GM18508 (cell line): Measurements from ENCODE around the gene NOS1.

Source experiments
- ATAC-seq: cut with Tn5 transposase; IDR thresholded peaks from one replicate; pipeline ENCODE4 v1.9.1; 2021; ENCODE audit warnings: moderate number of reproducible peaks; ENCODE audit not compliant: insufficient read depth, unreplicated experiment

Gene NOS1

DNA sequence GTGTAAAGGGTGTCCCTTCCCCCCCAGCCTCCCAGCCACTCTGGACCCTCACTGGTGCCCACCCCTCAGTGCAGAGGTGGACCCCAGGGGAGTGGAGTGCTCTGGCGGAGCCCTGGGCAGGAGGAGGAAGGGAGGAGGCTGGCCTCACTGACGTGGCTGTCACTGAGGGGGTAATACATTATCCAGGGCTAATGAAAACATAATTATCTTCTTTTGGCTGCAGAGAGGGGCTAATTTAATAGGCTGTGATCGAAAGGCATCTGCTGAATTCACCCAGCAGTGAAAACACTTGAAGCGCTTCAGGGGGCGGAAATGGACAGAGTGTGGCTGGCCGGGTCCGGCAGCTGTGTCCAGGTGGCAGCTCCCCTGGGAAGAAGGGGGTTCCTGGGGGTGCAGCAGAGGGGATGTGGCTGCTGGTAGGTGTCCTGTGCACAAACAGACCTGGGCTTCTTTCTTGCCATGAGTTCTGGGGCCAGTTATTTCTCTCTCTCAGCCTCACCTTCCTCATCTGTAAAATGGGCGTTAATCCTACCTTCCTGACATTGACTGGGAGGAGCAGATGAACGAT lies 3.7 kb upstream of the NOS1 start:
- no peak for ATAC-seq

DNA sequence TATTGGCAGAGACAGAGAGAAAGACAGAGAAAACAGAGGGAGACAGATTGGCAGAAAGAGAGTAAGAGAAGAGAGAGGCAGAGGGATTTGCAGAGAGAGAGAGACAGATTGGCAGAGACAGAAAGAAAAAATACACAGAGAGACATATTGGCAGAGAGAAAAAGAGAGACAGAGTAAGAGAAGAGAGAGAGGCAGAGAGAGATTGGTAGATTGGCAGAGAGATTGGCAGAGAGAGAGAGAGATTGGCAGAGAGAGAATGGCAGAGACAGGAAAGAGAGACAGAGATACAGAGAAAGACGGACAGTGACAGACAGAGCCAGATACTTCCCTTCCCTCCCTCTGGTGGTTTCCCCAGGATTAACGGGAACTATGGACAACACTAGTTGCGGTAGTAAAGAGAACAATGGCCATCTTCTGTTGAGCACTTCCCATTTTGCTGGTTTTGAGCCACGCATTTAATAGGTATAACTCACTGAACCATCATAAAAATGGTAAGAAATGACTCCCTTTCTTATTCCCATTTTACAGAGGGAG lies 2.6 kb upstream of the NOS1 start:
- ATAC-seq: no peak

- ATAC-seq: no peak
Measured at GRCh38 chr12:117363056-117363662, 1.7 kb upstream of the NOS1 start.

DNA sequence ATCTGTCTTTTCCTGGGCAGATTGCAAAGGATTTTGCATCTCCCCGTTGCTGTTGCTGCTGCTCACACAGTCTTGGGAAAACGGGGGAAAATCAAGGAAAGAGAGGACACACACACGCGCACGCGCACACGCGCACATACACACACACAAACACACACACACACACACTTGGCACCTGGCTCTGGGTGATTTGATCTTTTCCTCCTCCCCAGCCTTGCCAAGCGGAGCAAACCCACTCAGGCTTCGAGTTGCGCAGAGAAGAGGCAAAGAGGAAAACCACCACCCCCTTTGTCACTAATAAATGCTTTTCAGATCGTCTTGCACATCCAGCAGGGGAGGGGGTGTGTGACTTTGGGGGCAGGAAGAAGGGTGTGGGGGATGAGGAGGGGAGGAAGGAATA lies 965 bp upstream of the NOS1 start:
- ATAC-seq: no peak

GRCh38 chr12:117361905-117362304 lies 479 bp upstream of the NOS1 start:
- no peak for ATAC-seq

DNA sequence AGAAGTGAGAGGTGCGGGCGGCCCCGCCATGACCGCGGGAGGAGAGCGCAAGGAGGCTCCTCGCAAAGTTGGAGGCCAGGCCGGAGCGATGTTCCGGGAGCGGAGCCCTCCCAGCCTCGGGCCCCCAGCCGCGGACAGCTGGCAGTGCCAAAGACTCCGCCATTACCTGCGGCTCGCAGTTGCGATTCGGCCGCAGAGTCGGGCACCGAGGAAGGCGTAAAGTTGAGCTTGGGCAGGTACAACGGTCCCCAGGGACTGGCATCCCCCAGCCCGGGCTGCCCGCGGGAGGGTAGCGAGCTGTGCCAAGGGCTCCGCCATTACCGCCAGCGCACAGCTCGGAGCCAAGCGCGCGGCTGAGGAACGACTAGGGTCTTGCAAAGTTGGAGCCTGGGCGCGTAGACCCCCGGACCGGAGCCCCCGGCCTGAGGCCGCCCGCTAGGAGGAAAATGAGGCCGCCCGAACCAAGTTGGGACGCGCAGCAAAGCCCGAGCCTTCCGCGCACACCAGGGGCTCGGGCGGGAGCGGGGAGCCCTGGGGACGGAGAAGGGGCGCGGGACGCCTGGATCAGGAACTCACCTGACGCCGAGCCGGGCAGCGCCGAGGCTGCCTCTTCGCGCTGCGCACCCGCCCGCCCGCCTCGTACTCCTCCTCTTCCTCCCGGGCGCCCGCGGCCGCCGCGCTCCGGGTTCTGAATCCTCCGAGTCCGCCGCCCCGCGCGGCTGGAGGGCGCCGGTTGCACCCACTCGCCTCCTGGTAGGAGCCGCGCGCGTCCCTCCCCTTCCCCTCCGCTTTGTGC lies 677 bp downstream of the NOS1 start:
- ATAC-seq: no peak

- no peak for ATAC-seq
Measured at GRCh38 chr12:117360222-117360550, 1.2 kb downstream of the NOS1 start.

DNA sequence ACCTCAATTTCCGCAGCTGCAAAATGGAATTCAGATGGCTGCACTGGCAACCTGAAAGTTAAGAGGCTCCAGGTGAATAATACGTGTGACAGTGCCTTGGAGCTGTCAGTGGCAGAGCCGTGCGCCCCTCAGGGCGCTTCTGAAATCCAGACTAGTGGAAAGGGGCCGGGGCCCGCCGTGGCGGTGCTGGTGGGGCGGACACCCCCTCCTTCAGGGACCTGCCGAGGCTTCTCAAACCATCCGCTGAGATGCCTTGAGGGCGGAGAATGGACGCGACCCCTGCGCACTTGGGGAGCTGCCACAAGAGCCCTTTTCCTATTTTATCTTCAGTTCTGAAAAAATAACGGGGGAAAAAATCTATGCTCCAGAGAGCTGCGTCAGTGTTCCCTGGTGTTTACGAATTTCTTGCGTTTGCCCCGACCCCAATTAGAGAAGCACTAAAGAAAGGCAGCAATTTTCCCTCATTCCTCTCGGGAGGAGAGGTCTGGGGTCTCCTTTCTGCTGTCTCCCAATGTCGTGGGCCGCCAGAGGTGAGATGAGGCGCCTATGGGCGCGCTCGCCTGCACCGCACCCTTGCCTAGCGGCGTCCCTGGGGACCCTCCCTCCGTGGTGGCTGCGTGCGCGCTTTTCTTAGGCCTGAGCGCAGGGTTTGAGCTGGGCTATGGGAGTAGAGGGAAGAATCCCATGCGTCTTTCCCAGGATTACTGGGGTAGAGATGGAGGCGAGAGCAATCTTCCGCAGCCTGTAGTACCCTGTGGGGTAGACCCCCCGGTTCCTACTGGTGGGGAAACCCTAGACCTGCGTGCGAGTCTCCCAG lies 2.2 kb downstream of the NOS1 start:
- ATAC-seq: no peak

DNA sequence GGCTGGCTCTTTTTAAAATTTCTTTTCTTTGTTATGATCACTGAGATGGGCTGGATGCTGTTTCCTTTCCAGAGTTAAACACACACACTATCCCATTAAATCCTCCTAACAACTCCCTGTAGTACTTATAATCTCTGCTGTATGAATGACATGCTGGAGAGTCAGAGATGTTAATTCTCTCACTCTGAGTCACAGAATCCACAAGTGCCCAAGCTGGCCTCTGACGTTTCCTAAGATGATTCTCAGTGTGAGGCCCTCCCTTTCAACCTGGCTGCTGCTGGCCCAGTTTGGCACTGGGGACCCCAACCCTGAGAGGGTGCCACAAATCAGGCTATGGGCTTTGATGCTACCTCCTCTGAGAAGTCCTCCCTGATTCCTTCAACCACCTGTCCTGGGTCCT lies 5.4 kb downstream of the NOS1 start:
- no peak for ATAC-seq

DNA sequence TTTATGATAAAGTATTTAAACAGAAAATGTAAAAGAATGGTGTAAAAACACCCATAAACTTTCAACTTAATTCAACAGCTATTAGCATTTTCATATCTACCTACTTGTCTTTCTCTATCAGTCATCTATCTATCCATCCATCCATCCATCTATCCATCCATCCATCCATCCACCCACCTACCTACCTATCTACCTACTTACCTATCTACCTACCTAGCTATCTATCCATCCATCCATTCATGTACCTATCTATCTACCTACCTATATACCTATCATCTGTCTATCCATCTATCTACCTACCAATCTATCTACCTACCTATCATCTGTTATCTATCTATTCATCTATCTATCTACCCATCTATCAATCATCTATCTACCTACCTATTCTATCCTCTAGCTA lies 8.5 kb downstream of the NOS1 start:
- no peak for ATAC-seq

- no peak for ATAC-seq
Measured at GRCh38 chr12:117352206-117352605, 9.2 kb downstream of the NOS1 start.

GRCh38 chr12:117350140-117350539 lies 11.3 kb downstream of the NOS1 start:
- no peak for ATAC-seq

- ATAC-seq: no peak
Measured at GRCh38 chr12:117347588-117347987, 13.8 kb downstream of the NOS1 start.

GRCh38 chr12:117344716-117345115 lies 16.7 kb downstream of the NOS1 start:
- no peak for ATAC-seq

DNA sequence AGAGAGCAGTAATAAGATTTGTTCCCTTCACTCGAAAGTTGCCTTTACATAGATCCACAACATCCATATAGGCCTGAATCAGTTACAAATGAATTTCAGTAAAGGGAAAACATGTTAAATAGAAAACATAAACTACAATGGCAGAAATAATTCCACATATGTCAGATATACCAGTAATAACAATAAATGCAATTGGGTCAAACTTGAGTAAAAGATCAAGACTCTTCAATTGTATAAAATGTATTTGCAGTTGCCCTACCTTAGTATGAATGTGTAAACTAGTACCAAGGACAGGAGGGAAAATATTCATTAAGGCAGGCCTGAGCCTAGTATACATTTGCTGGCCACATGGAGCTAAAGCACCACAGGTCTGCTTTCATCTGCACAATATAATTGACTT lies 17.6 kb downstream of the NOS1 start:
- no peak for ATAC-seq

DNA sequence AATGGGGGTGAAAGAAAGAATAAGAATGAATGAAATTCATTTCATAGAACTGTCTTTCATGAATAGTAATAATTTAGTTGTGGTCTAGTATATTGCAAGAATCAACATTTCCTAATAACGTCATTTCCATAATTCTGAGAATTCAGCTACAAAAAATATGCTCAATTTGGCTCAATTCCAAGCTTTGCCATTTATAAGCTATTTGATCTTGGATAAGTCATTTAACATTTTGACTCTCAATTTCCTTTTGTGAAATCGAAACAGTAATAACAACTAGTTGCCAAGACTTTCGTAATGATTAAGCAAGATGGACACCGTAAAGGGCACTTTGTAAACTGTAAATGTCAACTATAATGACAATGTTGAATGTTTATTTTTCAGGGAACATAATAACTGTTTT lies 18.1 kb downstream of the NOS1 start:
- ATAC-seq: no peak

- ATAC-seq: no peak
Measured at GRCh38 chr12:117342682-117343081, 18.7 kb downstream of the NOS1 start.

GRCh38 chr12:117342247-117342646 lies 19.2 kb downstream of the NOS1 start:
- ATAC-seq: no peak

DNA sequence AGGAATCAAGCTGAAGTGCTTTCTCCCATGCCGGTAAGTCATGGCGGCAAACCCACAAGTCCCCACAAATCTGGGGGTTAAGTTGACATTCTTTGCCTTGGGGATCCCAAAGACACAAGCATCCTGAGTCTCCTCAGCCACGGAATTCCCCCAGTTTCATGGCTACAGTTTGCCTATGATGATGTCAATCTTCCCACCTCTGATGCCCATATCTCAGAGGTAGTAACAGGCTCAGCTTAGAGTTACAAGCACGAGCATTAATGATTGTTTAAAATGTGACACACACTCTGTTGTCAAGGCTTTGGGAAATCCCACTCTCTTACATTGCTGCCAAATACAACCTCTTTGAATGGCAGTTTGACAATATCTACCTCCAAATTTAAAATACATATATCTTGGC lies 22.3 kb downstream of the NOS1 start:
- no peak for ATAC-seq

DNA sequence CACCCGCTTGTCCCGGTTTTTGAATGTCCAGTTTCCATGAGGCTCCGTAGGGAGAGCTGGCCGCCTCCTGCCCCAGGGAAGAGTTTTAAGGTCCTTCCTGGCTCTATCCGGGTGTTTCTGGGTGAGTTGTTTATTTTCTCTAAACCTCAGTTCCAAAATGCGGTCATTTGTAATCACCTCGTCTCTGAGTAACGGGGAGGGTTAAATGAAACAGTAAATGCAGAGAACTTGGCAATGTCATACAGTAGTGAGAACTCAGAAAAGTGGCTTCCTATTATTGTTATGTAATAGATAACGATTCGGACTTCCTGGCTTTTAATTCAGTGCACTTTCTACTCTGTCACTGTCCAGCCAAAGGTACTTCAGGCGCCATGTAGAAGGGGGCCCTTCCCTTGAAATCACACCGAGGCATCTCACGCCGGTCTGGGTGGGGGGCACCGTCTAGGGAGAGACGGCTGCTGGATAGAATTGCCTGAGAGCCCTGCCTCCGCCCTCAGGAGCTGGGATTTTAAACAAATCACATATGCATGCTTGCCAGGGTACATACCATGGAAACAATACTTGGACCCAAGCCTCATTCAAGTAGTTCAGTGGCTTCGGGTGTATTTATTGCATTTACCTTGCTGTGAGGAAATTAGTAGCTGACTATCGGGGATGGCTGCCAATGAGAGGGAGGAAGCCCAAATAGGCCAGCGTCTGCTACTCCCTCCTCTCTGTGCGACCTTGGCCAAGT lies 26.4 kb downstream of the NOS1 start:
- ATAC-seq: no peak
